ENCODE measurements around the gene GABRB2. TPM values are rescaled to one million over a fixed set of nuclear protein-coding genes. Genes with fewer than 3 reads are reported as not detected.

The GABRB2 gene
- total RNA-seq: 10 to 100 TPM in 4 of 7 donors, 1 to 10 TPM in 3; 1.8 to 27.5 (median 10.8) TPM
- polyA plus RNA-seq: under 1 TPM; 0.07 to 0.35 (median 0.14) TPM
- long read RNA-seq, donor 1: 0 reads
- long read RNA-seq, donor 2: 0 reads

DNA sequence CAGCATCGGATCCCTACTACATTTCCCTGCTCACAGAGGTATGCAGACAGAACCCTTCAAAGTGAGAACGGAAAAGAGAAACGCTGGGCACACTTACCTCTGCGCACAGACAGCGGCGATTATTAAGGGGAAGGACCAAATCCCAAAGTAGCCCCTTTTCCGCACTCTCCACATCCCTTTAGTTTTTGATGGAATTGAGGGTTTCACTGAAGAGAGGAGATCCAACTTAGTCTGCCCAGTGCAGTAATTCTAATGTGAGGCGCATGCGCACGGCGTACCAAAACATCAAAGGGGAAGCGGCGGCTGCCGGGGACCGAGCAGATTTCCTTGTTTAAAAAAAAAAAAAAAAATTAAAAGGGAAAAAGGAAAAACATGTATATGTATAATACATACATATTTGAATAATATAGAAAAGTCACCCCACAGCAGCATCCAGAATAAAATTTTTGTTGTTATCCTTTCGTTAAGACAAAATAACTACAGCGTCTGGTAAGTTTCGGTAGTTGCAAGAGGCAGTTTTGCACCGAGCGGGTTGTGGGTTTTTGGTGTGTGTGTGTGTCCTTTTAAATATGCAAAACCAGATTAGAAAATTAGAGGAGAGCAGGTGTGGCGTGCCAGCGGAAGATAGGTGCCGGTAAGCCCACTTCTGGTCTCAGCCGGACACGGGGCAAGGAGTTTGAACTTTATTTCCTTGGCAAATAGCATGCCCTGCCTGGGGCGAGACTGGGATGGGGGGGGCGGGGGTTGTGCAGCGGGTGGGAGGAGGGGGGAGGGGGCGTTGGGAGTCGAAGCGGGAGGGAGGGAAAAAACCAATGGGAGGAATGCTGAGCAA is at the start of gene GABRB2:
GABRB2 (minus strand) TSS at position 256 of the 832 bp plus-strand sequence; CDS start at position 174, 82 bp downstream.
- no peak for TF ChIP-seq POLR2A (IDR thresholded peaks at IDR 0.05)
- no peak for TF ChIP-seq CTCF (IDR thresholded peaks at IDR 0.05 in 8 of 11, conservative IDR thresholded peaks at IDR 0.05 in 3 of 11)
- TF ChIP-seq POLR2AphosphoS5 (IDR thresholded peaks at IDR 0.05): no peak
- intact Hi-C loops (cut with DNase I; ENCODE audit: low total_unique reads): no loop called here
- H3K36me3 ChIP-seq: no peaks in the 10 kb centered on the region
- peaks cover 3 to 43% (median 21%) of the 10 kb centered on the region in 6 donors for H3K4me1 ChIP-seq
- peaks cover 14 to 74% (median 44%) of the 10 kb centered on the region in 7 donors for H3K27me3 ChIP-seq (replicated peaks in 1 of 7)
- H3K9me3 ChIP-seq: peaks cover 0 to 12% (median 2%) of the 10 kb centered on the region in 8 donors
- 1 to 3% (median 2%) methylated on average over 31 of the region's 31 CpGs for WGBS, 5 donors
- H3K4me3 ChIP-seq: peak within 1 kb of the TSS; percentile 16 to 67 (median 40)
- H3K27ac ChIP-seq: no peak within 1 kb of the TSS
- no peak for DNase-seq

DNA sequence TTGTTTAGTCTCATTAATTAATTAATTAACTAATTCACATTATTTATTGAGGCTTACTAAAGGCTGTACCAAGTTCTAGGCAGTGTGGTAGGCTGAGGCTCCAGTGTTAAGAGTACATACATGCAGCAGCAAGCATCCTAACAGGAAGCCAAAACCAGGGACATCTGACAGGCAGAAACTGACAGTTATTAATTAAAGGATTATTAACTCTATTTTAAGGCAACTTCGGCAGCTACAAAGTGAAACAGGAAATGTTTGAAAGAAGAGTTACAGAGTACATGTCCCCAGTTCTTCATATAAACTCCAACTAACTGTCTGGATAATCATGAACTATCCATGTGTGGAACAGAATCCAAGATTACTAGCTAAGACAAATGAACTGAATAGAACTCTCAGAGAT is 39.3 kb upstream of the GABRB2 start:
- Histone ChIP-seq H3K4me1 (no peaks in the 10 kb centered on the region), H3K27me3 (replicated peaks in 1 of 7) (no peaks in the 10 kb centered on the region), H3K27ac (no peak overlapping the region), H3K9me3 (peaks cover 0 to 4% (median 0%) of the 10 kb centered on the region in 8 donors), H3K4me3 (no peak overlapping the region), H3K36me3 (no peaks in the 10 kb centered on the region)
- TF ChIP-seq CTCF (IDR thresholded peaks at IDR 0.05 in 8 of 11, conservative IDR thresholded peaks at IDR 0.05 in 3 of 11) (no peak), POLR2A (IDR thresholded peaks at IDR 0.05) (no peak), POLR2AphosphoS5 (IDR thresholded peaks at IDR 0.05) (no peak)
- 2 to 8% (median 6%) methylated on average over 1 of the region's 1 CpG for whole genome bisulfite sequencing, 5 donors
- no peak for DNase-seq
- intact Hi-C loops (cut with DNase I; ENCODE audit: low total_unique reads): no loop called here

GRCh38 chr5:161580621-161581020 is 34.1 kb upstream of the GABRB2 start:
- H3K36me3 ChIP-seq: no peaks in the 10 kb centered on the region
- no peak overlapping the region for H3K27ac ChIP-seq
- TF ChIP-seq POLR2A (IDR thresholded peaks at IDR 0.05): no peak
- TF ChIP-seq POLR2AphosphoS5 (IDR thresholded peaks at IDR 0.05): no peak
- TF ChIP-seq CTCF (IDR thresholded peaks at IDR 0.05 in 8 of 11, conservative IDR thresholded peaks at IDR 0.05 in 3 of 11): no peak
- WGBS, 5 donors: 86 to 95% (median 93%) methylated on average over 5 of the region's 5 CpGs
- intact Hi-C loops (cut with DNase I; ENCODE audit: low total_unique reads): no loop called here
- no peaks in the 10 kb centered on the region for H3K9me3 ChIP-seq
- no peaks in the 10 kb centered on the region for H3K27me3 ChIP-seq (replicated peaks in 1 of 7)
- DNase-seq: no peak
- H3K4me1 ChIP-seq: no peaks in the 10 kb centered on the region
- no peak overlapping the region for H3K4me3 ChIP-seq

DNA sequence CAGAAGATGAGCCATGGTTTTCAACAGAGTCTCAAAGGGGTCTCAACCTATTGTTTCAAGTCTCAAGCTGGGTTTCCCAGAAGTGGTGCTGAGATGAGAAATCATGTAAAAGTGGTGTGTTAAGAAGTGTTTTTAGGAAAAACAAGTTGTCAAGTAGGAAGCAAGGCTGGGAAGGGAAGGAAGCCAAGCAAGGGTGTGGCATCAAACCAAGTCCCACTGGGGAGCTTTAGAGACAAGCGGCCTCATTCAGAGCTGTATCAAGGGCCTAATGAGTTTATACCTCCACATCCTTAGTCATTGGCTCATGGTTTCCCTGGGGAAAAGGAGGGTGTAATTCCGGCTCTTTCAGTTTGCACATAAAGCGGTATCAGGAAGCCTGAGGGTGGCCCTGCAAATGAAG is 26.4 kb upstream of the GABRB2 start:
- Histone ChIP-seq H3K27me3 (replicated peaks in 1 of 7) (no peaks in the 10 kb centered on the region), H3K36me3 (no peaks in the 10 kb centered on the region), H3K27ac (no peak overlapping the region), H3K9me3 (no peaks in the 10 kb centered on the region), H3K4me1 (no peaks in the 10 kb centered on the region), H3K4me3 (no peak overlapping the region)
- intact Hi-C loops (cut with DNase I; ENCODE audit: low total_unique reads): no loop called here
- no peak for DNase-seq
- TF ChIP-seq POLR2A (IDR thresholded peaks at IDR 0.05) (no peak), CTCF (IDR thresholded peaks at IDR 0.05 in 8 of 11, conservative IDR thresholded peaks at IDR 0.05 in 3 of 11) (no peak)
- 67 to 80% (median 79%) methylated on average over 3 of the region's 3 CpGs for WGBS, 5 donors

Measured in spleen (tissue), 13 donors.